Chondrocyte (in vitro differentiated cells): ENCODE measurements around the gene CFAP58. TPM values are rescaled to one million over a fixed set of nuclear protein-coding genes. Genes with fewer than 3 reads are reported as not detected.

Source experiments
- DNase-seq: peaks from one replicate; pipeline ENCODE4 v3.0.0; 2021; ENCODE audit warnings: mixed read lengths, low spot score
- H3K27ac Mint-ChIP-seq: one replicate; pipeline ENCODE4 v1.8.0; 2021; ENCODE audit warnings: mild to moderate bottlenecking, moderate library complexity, mixed read lengths; ENCODE audit not compliant: unreplicated experiment
- H3K27me3 Mint-ChIP-seq: 2 replicates; pipeline ENCODE4 v1.8.0; 2021; ENCODE audit warnings: low read depth, mixed read lengths
- H3K36me3 Mint-ChIP-seq: 2 replicates; pipeline ENCODE4 v1.8.0; 2021; ENCODE audit warnings: low read depth, mixed read lengths
- H3K4me1 Mint-ChIP-seq: 2 replicates; pipeline ENCODE4 v1.8.0; 2021; ENCODE audit warnings: low read depth, mild to moderate bottlenecking, mixed read lengths
- H3K4me3 Mint-ChIP-seq: one replicate; pipeline ENCODE4 v1.8.0; 2021; ENCODE audit warnings: mild to moderate bottlenecking, moderate library complexity, mixed read lengths; ENCODE audit not compliant: unreplicated experiment
- H3K9me3 Mint-ChIP-seq: 2 replicates; pipeline ENCODE4 v1.8.0; 2021; ENCODE audit warnings: low read depth, mixed read lengths
- total RNA-seq: library from RNA; stranded (reverse); gene quantifications from 3 replicates; pipeline ENCODE4 v1.2.1, GENCODE V29; 2021
- TF ChIP-seq, protein P1 (sequence below): fragments of 200-600 bp; sonication (generic); IDR thresholded peaks from 2 replicates; pipeline ENCODE4 v1.5.0; 2021; ENCODE audit warnings: antibody characterized with exemption, mild to moderate bottlenecking, moderate library complexity

Gene CFAP58
- total RNA-seq, 1 donor from 2014 or later = 0.15 TPM

GRCh38 chr10:104447331-104447730, 93.7 kb downstream of the CFAP58 start:
- peaks cover 4% of the 10 kb centered on the region for H3K27me3 Mint-ChIP-seq
- H3K36me3 Mint-ChIP-seq = no peaks in the 10 kb centered on the region
- TF ChIP-seq, protein P1, sequence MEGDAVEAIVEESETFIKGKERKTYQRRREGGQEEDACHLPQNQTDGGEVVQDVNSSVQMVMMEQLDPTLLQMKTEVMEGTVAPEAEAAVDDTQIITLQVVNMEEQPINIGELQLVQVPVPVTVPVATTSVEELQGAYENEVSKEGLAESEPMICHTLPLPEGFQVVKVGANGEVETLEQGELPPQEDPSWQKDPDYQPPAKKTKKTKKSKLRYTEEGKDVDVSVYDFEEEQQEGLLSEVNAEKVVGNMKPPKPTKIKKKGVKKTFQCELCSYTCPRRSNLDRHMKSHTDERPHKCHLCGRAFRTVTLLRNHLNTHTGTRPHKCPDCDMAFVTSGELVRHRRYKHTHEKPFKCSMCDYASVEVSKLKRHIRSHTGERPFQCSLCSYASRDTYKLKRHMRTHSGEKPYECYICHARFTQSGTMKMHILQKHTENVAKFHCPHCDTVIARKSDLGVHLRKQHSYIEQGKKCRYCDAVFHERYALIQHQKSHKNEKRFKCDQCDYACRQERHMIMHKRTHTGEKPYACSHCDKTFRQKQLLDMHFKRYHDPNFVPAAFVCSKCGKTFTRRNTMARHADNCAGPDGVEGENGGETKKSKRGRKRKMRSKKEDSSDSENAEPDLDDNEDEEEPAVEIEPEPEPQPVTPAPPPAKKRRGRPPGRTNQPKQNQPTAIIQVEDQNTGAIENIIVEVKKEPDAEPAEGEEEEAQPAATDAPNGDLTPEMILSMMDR = no peak
- no peak overlapping the region for H3K4me3 Mint-ChIP-seq
- no peak for DNase-seq
- H3K9me3 Mint-ChIP-seq = no peaks in the 10 kb centered on the region
- H3K4me1 Mint-ChIP-seq = peaks cover 24% of the 10 kb centered on the region
- H3K27ac Mint-ChIP-seq = no peak overlapping the region

DNA sequence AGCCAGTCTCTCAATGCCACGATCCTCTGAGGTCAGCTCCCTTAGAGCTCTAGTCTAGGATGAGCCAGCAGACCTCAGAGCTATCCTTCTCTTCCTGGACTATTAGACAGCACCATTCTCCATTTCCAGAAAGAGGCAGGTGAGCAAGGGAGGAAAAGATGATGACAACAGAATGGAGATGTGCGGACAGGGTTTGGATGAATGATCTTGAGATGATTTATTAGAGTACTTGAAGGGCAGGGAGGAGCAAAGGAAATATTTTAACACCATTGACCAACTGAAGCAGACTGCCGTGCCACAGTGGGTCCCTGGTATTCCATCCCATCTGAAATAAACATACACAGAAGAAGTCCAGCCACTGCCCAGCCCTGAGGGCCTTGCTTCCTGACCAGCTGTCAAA, 94.3 kb downstream of the CFAP58 start:
- TF ChIP-seq, protein P1 = no peak
- peaks cover 4% of the 10 kb centered on the region for H3K27me3 Mint-ChIP-seq
- DNase-seq = no peak
- no peak overlapping the region for H3K4me3 Mint-ChIP-seq
- H3K36me3 Mint-ChIP-seq = no peaks in the 10 kb centered on the region
- no peak overlapping the region for H3K27ac Mint-ChIP-seq
- peaks cover 24% of the 10 kb centered on the region for H3K4me1 Mint-ChIP-seq
- H3K9me3 Mint-ChIP-seq = no peaks in the 10 kb centered on the region

- H3K4me3 Mint-ChIP-seq = no peak overlapping the region
- no peak for DNase-seq
- H3K36me3 Mint-ChIP-seq = no peaks in the 10 kb centered on the region
- peaks cover 24% of the 10 kb centered on the region for H3K4me1 Mint-ChIP-seq
- H3K27me3 Mint-ChIP-seq = peaks cover 7% of the 10 kb centered on the region
- H3K27ac Mint-ChIP-seq = no peak overlapping the region
- H3K9me3 Mint-ChIP-seq = no peaks in the 10 kb centered on the region
- TF ChIP-seq, protein P1 = no peak
Measured at GRCh38 chr10:104449391-104449790, 95.8 kb downstream of the CFAP58 start.

DNA sequence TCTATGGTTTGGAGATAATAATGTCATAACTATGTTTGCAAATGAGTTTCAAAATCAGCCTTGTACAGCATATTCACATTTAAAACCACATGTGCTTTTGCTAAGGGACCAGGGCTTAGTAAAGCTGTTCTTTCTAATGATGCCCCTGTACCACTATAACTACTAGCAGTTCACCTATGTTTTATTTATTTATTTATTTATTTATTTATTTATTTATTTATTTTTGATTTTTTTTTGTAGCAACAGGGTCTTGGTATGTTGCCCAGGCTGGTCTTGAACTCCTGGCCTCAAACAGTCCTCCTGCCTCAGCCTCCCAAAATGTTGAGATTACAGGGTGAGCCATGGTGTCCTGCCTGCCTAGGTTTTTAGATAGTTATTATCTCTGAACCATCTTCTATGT, 96.9 kb downstream of the CFAP58 start:
- Mint-ChIP-seq H3K9me3 (no peaks in the 10 kb centered on the region), H3K4me3 (no peak overlapping the region), H3K4me1 (peaks cover 20% of the 10 kb centered on the region), H3K36me3 (no peaks in the 10 kb centered on the region), H3K27ac (no peak overlapping the region), H3K27me3 (peaks cover 8% of the 10 kb centered on the region)
- DNase-seq = no peak
- TF ChIP-seq, protein P1 = no peak

GRCh38 chr10:104450954-104451353, 97.3 kb downstream of the CFAP58 start:
- Mint-ChIP-seq H3K36me3 (no peaks in the 10 kb centered on the region), H3K4me3 (no peak overlapping the region), H3K27me3 (peaks cover 8% of the 10 kb centered on the region), H3K4me1 (peaks cover 17% of the 10 kb centered on the region), H3K9me3 (no peaks in the 10 kb centered on the region), H3K27ac (no peak overlapping the region)
- TF ChIP-seq, protein P1 = no peak
- no peak for DNase-seq
